HL-60 (cell line): ENCODE data around the gene DPYSL5.

Experiments
- CTCF ChIP-seq: IDR thresholded peaks from one replicate; pipeline ENCODE4 v1.5.1; 2011; ENCODE audit warnings: low read length, control low read depth, inconsistent platforms; ENCODE audit not compliant: insufficient read depth
- GABPA ChIP-seq: IDR thresholded peaks from 2 replicates; pipeline ENCODE4 v1.6.1; 2012; ENCODE audit warnings: low read depth
- POLR2AphosphoS5 ChIP-seq: IDR thresholded peaks from 2 replicates; pipeline ENCODE4 v1.6.1; 2012; ENCODE audit warnings: low read depth
- REST ChIP-seq: IDR thresholded peaks from 2 replicates; pipeline ENCODE4 v1.6.1; 2012; ENCODE audit warnings: low read depth; ENCODE audit not compliant: insufficient replicate concordance
- SPI1 ChIP-seq: IDR thresholded peaks from 2 replicates; pipeline ENCODE4 v1.6.1; 2012; ENCODE audit warnings: low read depth, mild to moderate bottlenecking, borderline replicate concordance

- TF ChIP-seq CTCF: no peak
- TF ChIP-seq GABPA: no peak
- TF ChIP-seq POLR2AphosphoS5: no peak
- TF ChIP-seq REST: no peak
- TF ChIP-seq SPI1: no peak
These were observed 31.0 kb upstream of the DPYSL5 start for GRCh38 chr2:26816893-26817292.
